HepG2 (cell line): ENCODE data around the gene MACROH2A1. TPM values are rescaled to one million over a fixed set of nuclear protein-coding genes. Genes with fewer than 3 reads are reported as not detected.

Experiments used
- ESRRA ChIP-seq: sonication (generic); formaldehyde crosslinking; IDR thresholded peaks from 2 replicates; pipeline ENCODE4 v1.5.1; 2020; ENCODE audit warnings: mild to moderate bottlenecking, low read depth, missing genetic modification reagents
- MIER2 ChIP-seq: IDR thresholded peaks from 2 replicates; pipeline ENCODE4 v1.6.1; 2016; ENCODE audit warnings: missing biosample characterization, missing genetic modification reagents
- RARG ChIP-seq: sonication (generic); formaldehyde crosslinking; IDR thresholded peaks from 2 replicates; pipeline ENCODE4 v1.4.0; 2020; ENCODE audit warnings: low read depth, mild to moderate bottlenecking, missing genetic modification reagents
- U2AF1 ChIP-seq: fragments of 200-400 bp; formaldehyde crosslinking; optimal IDR thresholded peaks from 2 replicates; pipeline ENCODE3; 2017; ENCODE audit warnings: mild to moderate bottlenecking, low read depth, low read length
- ZNF510 ChIP-seq: sonication (generic); formaldehyde crosslinking; IDR thresholded peaks from 2 replicates; pipeline ENCODE4 v1.4.0; 2020; ENCODE audit warnings: low read depth, mild to moderate bottlenecking, missing genetic modification reagents
- ZNF564 ChIP-seq: sonication (generic); formaldehyde crosslinking; IDR thresholded peaks from 2 replicates; pipeline ENCODE4 v1.8.1; 2023; ENCODE audit warnings: mild to moderate bottlenecking, missing genetic modification reagents
- ZNF790 ChIP-seq: sonication (generic); formaldehyde crosslinking; IDR thresholded peaks from 2 replicates; pipeline ENCODE4 v1.8.0; 2022; ENCODE audit warnings: missing genetic modification reagents, mild to moderate bottlenecking, borderline replicate concordance
- polyA plus RNA-seq, 8 experiments: library from polyadenylated mRNA; depleted of rRNA in 3 of 8; stranded (reverse) in 7 of 8; unstranded in 1 of 8; fragments of >200 nt; fragmentation: Illumina TruSeq in 4 of 8; extraction: Trizol in 4 of 8; gene quantifications; 2 replicates each; pipeline versions ENCODE4 v1.2.1 to v1.2.3, GENCODE V29; 2011 to 2016; ENCODE audit warnings: low read depth in 4 of 8, missing spikeins in 1 of 8, mixed read lengths in 1 of 8; ENCODE audit not compliant: insufficient read depth in 1 of 8
- total RNA-seq, 5 experiments: library from RNA; depleted of rRNA; stranded (reverse); fragments of >200 nt; fragmentation: Illumina TruSeq; extraction: Trizol; gene quantifications; 2 replicates each; pipeline ENCODE4 v1.2.3, GENCODE V29; 2016; ENCODE audit warnings: low read depth in 1 of 5
- TF ChIP-seq, protein P1 (sequence below): sonication (generic); formaldehyde crosslinking; IDR thresholded peaks from 2 replicates; pipeline ENCODE4 v1.4.0; 2020; ENCODE audit warnings: mild to moderate bottlenecking, missing genetic modification reagents
- TF ChIP-seq, protein P2 (sequence below): sonication (generic); formaldehyde crosslinking; IDR thresholded peaks from 2 replicates; pipeline ENCODE4 v1.4.0; 2020; ENCODE audit warnings: mild to moderate bottlenecking, low read depth, missing genetic modification reagents
- TF ChIP-seq, protein P3 (sequence below): IDR thresholded peaks from 2 replicates; pipeline ENCODE4 v1.6.1; 2012; ENCODE audit warnings: low read length, improper control_type of control experiment
- TF ChIP-seq, protein P4 (sequence below): sonication (generic); formaldehyde crosslinking; IDR thresholded peaks from 2 replicates; pipeline ENCODE4 v1.9.0; 2022; ENCODE audit warnings: low read depth, missing genetic modification reagents
- TF ChIP-seq, protein P5 (sequence below): IDR thresholded peaks from 2 replicates; pipeline ENCODE4 v1.6.1; 2016; ENCODE audit warnings: low read depth
- TF ChIP-seq, protein P6 (sequence below): sonication (generic); formaldehyde crosslinking; IDR thresholded peaks from 2 replicates; pipeline ENCODE4 v1.5.0; 2020; ENCODE audit warnings: missing genetic modification reagents, mild to moderate bottlenecking, borderline replicate concordance

The MACROH2A1 gene
- total and polyA plus RNA-seq, 2 of the 13 experiments (the other 11 are each of a cell fraction or from before 2014, with no cell fraction given): 69.1 to 158 TPM

DNA sequence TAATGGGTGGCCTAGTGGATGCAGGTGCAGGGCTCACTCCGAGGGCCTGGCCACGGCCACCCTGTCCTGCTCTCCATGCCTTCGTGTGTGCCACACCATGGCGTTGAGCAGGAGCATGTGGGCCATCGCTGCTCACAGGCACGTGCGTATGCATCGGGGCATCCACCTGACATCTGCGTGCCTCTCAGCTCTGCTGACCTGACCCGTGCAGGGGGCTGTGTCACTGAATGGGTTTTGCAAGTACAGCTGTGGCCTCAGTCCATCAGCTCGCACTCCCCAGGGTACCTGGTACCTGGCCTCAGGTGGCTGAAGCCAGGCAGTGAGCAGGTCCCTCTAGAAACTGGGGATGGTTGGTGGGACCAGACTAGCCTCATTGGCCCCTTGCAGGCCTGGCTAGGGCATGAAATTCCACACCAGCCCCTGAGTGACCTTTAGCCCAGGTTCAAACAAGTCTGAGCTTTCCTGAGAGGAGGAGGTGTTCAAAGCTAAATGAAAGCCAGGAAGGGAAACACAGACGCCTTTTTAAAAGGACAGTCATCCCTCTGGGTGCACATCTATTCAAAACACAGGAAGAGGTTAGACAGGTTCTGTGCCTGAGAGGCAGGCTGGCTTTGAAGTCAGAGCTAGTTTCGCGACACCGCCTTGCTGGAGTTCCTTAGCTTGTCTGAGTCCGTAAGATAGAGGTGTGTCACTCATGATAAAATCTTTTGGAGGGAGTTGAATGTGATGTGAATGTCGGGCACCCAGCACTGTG lies 74.0 kb downstream of the MACROH2A1 start (continued):
- TF ChIP-seq, protein P1, sequence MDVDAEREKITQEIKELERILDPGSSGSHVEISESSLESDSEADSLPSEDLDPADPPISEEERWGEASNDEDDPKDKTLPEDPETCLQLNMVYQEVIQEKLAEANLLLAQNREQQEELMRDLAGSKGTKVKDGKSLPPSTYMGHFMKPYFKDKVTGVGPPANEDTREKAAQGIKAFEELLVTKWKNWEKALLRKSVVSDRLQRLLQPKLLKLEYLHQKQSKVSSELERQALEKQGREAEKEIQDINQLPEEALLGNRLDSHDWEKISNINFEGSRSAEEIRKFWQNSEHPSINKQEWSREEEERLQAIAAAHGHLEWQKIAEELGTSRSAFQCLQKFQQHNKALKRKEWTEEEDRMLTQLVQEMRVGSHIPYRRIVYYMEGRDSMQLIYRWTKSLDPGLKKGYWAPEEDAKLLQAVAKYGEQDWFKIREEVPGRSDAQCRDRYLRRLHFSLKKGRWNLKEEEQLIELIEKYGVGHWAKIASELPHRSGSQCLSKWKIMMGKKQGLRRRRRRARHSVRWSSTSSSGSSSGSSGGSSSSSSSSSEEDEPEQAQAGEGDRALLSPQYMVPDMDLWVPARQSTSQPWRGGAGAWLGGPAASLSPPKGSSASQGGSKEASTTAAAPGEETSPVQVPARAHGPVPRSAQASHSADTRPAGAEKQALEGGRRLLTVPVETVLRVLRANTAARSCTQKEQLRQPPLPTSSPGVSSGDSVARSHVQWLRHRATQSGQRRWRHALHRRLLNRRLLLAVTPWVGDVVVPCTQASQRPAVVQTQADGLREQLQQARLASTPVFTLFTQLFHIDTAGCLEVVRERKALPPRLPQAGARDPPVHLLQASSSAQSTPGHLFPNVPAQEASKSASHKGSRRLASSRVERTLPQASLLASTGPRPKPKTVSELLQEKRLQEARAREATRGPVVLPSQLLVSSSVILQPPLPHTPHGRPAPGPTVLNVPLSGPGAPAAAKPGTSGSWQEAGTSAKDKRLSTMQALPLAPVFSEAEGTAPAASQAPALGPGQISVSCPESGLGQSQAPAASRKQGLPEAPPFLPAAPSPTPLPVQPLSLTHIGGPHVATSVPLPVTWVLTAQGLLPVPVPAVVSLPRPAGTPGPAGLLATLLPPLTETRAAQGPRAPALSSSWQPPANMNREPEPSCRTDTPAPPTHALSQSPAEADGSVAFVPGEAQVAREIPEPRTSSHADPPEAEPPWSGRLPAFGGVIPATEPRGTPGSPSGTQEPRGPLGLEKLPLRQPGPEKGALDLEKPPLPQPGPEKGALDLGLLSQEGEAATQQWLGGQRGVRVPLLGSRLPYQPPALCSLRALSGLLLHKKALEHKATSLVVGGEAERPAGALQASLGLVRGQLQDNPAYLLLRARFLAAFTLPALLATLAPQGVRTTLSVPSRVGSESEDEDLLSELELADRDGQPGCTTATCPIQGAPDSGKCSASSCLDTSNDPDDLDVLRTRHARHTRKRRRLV: no peak
- TF ChIP-seq ESRRA: peak; percentile 53; the same call in 1 of the 2 replicates
- TF ChIP-seq ZNF790 (CRISPR knock-in tag): no peak
- no peak for TF ChIP-seq MIER2 (CRISPR knock-in tag)
- no peak for TF ChIP-seq RARG (CRISPR knock-in tag)
- TF ChIP-seq, protein P2, sequence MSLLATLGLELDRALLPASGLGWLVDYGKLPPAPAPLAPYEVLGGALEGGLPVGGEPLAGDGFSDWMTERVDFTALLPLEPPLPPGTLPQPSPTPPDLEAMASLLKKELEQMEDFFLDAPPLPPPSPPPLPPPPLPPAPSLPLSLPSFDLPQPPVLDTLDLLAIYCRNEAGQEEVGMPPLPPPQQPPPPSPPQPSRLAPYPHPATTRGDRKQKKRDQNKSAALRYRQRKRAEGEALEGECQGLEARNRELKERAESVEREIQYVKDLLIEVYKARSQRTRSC (CRISPR knock-in tag): no peak
- TF ChIP-seq ZNF564 (CRISPR knock-in tag): no peak; the same call in 1 of the 2 replicates
- TF ChIP-seq, protein P3, sequence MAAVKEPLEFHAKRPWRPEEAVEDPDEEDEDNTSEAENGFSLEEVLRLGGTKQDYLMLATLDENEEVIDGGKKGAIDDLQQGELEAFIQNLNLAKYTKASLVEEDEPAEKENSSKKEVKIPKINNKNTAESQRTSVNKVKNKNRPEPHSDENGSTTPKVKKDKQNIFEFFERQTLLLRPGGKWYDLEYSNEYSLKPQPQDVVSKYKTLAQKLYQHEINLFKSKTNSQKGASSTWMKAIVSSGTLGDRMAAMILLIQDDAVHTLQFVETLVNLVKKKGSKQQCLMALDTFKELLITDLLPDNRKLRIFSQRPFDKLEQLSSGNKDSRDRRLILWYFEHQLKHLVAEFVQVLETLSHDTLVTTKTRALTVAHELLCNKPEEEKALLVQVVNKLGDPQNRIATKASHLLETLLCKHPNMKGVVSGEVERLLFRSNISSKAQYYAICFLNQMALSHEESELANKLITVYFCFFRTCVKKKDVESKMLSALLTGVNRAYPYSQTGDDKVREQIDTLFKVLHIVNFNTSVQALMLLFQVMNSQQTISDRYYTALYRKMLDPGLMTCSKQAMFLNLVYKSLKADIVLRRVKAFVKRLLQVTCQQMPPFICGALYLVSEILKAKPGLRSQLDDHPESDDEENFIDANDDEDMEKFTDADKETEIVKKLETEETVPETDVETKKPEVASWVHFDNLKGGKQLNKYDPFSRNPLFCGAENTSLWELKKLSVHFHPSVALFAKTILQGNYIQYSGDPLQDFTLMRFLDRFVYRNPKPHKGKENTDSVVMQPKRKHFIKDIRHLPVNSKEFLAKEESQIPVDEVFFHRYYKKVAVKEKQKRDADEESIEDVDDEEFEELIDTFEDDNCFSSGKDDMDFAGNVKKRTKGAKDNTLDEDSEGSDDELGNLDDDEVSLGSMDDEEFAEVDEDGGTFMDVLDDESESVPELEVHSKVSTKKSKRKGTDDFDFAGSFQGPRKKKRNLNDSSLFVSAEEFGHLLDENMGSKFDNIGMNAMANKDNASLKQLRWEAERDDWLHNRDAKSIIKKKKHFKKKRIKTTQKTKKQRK: no peak
- TF ChIP-seq, protein P4, sequence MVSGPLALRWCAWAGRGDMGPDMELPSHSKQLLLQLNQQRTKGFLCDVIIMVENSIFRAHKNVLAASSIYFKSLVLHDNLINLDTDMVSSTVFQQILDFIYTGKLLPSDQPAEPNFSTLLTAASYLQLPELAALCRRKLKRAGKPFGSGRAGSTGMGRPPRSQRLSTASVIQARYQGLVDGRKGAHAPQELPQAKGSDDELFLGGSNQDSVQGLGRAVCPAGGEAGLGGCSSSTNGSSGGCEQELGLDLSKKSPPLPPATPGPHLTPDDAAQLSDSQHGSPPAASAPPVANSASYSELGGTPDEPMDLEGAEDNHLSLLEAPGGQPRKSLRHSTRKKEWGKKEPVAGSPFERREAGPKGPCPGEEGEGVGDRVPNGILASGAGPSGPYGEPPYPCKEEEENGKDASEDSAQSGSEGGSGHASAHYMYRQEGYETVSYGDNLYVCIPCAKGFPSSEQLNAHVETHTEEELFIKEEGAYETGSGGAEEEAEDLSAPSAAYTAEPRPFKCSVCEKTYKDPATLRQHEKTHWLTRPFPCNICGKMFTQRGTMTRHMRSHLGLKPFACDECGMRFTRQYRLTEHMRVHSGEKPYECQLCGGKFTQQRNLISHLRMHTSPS (CRISPR knock-in tag): no peak
- TF ChIP-seq, protein P5, sequence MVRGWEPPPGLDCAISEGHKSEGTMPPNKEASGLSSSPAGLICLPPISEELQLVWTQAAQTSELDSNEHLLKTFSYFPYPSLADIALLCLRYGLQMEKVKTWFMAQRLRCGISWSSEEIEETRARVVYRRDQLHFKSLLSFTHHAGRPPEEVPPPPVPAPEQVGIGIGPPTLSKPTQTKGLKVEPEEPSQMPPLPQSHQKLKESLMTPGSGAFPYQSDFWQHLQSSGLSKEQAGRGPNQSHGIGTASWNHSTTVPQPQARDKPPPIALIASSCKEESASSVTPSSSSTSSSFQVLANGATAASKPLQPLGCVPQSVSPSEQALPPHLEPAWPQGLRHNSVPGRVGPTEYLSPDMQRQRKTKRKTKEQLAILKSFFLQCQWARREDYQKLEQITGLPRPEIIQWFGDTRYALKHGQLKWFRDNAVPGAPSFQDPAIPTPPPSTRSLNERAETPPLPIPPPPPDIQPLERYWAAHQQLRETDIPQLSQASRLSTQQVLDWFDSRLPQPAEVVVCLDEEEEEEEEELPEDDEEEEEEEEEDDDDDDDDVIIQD (CRISPR knock-in tag): no peak
- TF ChIP-seq, protein P6, sequence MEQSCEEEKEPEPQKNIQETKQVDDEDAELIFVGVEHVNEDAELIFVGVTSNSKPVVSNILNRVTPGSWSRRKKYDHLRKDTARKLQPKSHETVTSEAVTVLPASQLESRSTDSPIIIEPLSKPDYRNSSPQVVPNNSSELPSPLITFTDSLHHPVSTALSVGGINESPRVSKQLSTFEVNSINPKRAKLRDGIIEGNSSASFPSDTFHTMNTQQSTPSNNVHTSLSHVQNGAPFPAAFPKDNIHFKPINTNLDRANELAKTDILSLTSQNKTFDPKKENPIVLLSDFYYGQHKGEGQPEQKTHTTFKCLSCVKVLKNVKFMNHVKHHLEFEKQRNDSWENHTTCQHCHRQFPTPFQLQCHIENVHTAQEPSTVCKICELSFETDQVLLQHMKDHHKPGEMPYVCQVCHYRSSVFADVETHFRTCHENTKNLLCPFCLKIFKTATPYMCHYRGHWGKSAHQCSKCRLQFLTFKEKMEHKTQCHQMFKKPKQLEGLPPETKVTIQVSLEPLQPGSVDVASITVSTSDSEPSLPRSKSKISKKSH (CRISPR knock-in tag): no peak
- no peak for TF ChIP-seq ZNF510 (CRISPR knock-in tag)
- TF ChIP-seq U2AF1: no peak
